ENCODE data around the gene RPA3.

Gene RPA3

DNA sequence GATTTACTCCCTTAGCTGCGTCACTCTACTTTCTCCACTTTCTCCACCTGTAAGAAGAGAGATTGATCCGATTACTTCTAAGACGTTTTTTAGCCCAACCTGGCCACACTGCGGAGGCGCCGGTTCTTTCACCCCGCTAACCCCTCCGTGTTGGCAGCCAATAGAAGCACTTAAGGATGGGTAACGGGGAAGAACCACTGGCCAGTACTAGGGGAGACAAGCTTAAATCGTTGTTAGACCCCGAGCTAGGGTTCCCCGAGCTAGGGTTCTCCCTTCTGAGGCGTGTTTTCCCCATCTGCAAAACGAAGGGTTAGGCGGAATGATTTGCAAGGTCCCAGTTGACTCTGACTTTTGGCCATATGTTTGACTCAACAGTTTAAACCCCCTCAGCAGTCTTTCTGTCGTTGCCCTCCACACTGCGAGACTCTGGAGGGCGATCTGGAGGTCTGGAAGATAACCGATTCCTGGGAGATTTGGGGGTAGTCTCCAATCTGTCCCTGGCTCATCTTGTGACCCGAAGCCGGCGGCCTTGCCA, 77.2 kb downstream of the RPA3 start:
- TF ChIP-seq, protein P1, sequence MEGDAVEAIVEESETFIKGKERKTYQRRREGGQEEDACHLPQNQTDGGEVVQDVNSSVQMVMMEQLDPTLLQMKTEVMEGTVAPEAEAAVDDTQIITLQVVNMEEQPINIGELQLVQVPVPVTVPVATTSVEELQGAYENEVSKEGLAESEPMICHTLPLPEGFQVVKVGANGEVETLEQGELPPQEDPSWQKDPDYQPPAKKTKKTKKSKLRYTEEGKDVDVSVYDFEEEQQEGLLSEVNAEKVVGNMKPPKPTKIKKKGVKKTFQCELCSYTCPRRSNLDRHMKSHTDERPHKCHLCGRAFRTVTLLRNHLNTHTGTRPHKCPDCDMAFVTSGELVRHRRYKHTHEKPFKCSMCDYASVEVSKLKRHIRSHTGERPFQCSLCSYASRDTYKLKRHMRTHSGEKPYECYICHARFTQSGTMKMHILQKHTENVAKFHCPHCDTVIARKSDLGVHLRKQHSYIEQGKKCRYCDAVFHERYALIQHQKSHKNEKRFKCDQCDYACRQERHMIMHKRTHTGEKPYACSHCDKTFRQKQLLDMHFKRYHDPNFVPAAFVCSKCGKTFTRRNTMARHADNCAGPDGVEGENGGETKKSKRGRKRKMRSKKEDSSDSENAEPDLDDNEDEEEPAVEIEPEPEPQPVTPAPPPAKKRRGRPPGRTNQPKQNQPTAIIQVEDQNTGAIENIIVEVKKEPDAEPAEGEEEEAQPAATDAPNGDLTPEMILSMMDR (IDR thresholded peaks at IDR 0.05; ENCODE audit: low read length), result peak; percentile 16; the same call in 1 of the 2 replicates
- TF ChIP-seq EZH2 (IDR thresholded peaks at IDR 0.05; ENCODE audit: borderline replicate concordance, low read length), result no peak
- Histone ChIP-seq H3K36me3 (ENCODE audit: insufficient read depth, low read length) (peaks cover 22% of the 10 kb centered on the region), H2AFZ (ENCODE audit: low read length) (no peak overlapping the region), H3K27ac (ENCODE audit: low read depth, low read length, poor library complexity, severe bottlenecking) (peak overlapping the region; percentile 80), H3K27me3 (ENCODE audit: insufficient read depth, low read length) (no peaks in the 10 kb centered on the region), H3K4me2 (ENCODE audit: low read length) (peak overlapping the region; percentile 87), H3K4me1 (ENCODE audit: insufficient read depth, low read length, severe bottlenecking) (peaks cover 30% of the 10 kb centered on the region), H3K9ac (ENCODE audit: low read length) (peak overlapping the region; percentile 87), H3K4me3 (ENCODE audit: low read depth, low read length, poor library complexity, severe bottlenecking) (peak overlapping the region; percentile 92), H4K20me1 (ENCODE audit: insufficient read depth, low read length) (no peaks in the 10 kb centered on the region), H3K79me2 (ENCODE audit: insufficient read depth, low read length) (peaks cover 24% of the 10 kb centered on the region), H3K9me3 (ENCODE audit: low read length) (no peaks in the 10 kb centered on the region), H3K9me2 (ENCODE audit: low read depth, low read length) (no peaks in the 10 kb centered on the region), H3F3A (ENCODE audit: insufficient read depth, low read length) (no peaks in the 10 kb centered on the region)

DNA sequence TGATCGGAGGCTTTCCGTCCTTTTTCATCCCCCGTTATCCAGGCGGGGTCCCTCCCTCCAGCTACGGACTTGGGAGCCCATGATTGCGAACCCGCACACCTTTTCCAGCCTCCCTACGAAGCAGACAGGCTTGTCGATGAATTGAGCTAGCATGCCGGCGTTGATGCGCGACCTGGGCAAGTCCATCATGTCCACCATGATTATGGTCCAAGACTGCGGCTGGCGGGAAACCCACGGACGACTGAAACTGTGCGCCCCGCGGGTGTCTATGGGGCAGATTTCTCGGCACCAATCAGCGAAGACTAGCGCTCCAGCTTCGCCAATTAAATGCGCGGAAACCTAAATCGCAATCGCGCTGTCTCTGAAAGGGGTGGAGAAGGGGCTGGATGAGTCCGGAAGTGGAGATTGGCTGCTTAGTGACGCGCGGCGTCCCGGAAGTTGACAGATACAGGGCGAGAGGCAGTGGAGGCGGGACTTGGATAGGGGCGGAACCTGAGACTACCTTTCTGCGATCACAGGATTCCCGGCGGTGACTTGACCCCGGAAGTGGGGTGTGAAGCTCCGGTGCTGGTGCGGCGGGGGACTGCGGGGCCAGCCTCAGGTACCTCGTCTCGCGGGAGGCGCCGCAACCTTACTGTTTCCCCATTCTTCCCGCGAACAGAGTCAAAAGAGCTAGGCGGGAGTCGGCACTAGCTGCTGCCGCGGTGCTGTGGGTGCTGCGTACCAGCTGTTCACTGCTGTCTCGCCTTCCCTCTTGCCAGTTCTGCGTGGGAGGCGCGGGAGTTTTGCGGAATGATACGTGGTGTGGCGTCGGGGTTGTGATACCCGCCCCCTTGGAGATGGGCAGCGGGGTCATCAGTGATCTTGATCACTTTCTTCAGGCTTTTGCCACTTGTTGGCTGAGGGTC, 77.9 kb downstream of the RPA3 start, which contains the start of gene UMAD1:
TSS of gene UMAD1 (plus strand) at position 532 of the 908 bp plus-strand sequence. CDS start 32,620 bp downstream, outside the sequence.
- H3K4me3 ChIP-seq (ENCODE audit: low read depth, low read length, poor library complexity, severe bottlenecking), result peak within 1 kb of the TSS; percentile 92
- no peaks in the 10 kb centered on the region for H3F3A ChIP-seq (ENCODE audit: insufficient read depth, low read length)
- no peak within 1 kb of the TSS for H2AFZ ChIP-seq (ENCODE audit: low read length)
- peaks cover 28% of the 10 kb centered on the region for H3K36me3 ChIP-seq (ENCODE audit: insufficient read depth, low read length)
- no peaks in the 10 kb centered on the region for H3K9me2 ChIP-seq (ENCODE audit: low read depth, low read length)
- peaks cover 30% of the 10 kb centered on the region for H3K4me1 ChIP-seq (ENCODE audit: insufficient read depth, low read length, severe bottlenecking)
- no peak for TF ChIP-seq EZH2 (IDR thresholded peaks at IDR 0.05; ENCODE audit: borderline replicate concordance, low read length)
- TF ChIP-seq, protein P1 (IDR thresholded peaks at IDR 0.05; ENCODE audit: low read length), result no peak
- no peaks in the 10 kb centered on the region for H4K20me1 ChIP-seq (ENCODE audit: insufficient read depth, low read length)
- peaks cover 24% of the 10 kb centered on the region for H3K79me2 ChIP-seq (ENCODE audit: insufficient read depth, low read length)
- H3K9ac ChIP-seq (ENCODE audit: low read length), result peak within 1 kb of the TSS; percentile 87
- H3K27ac ChIP-seq (ENCODE audit: low read depth, low read length, poor library complexity, severe bottlenecking), result peak within 1 kb of the TSS; percentile 80
- peak within 1 kb of the TSS; percentile 87 for H3K4me2 ChIP-seq (ENCODE audit: low read length)
- H3K9me3 ChIP-seq (ENCODE audit: low read length), result no peaks in the 10 kb centered on the region
- no peaks in the 10 kb centered on the region for H3K27me3 ChIP-seq (ENCODE audit: insufficient read depth, low read length)

DNA sequence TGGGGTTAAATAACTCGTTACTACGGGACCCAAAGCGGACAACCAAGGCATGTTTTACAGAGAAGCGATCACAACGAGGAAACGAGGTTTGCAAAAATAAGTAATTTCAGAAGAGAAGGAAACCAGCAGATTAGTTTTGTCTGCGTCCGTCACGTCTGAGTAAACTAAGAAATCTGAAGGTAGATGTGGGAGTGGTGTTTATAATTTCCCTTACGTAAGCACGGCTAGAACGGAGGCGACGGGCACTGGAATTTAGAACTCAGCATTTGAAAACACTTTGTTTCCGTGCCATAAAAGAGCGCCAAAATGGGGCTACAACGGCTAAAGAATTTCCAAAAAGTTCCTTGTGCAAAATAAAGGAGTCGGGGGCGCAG, 78.6 kb downstream of the RPA3 start:
- H3K9ac ChIP-seq (ENCODE audit: low read length), result peak overlapping the region; percentile 87
- peaks cover 25% of the 10 kb centered on the region for H3K36me3 ChIP-seq (ENCODE audit: insufficient read depth, low read length)
- no peaks in the 10 kb centered on the region for H3K27me3 ChIP-seq (ENCODE audit: insufficient read depth, low read length)
- TF ChIP-seq, protein P1 (IDR thresholded peaks at IDR 0.05; ENCODE audit: low read length), result no peak
- no peak for TF ChIP-seq EZH2 (IDR thresholded peaks at IDR 0.05; ENCODE audit: borderline replicate concordance, low read length)
- no peaks in the 10 kb centered on the region for H3F3A ChIP-seq (ENCODE audit: insufficient read depth, low read length)
- H2AFZ ChIP-seq (ENCODE audit: low read length), result no peak overlapping the region
- peaks cover 24% of the 10 kb centered on the region for H3K79me2 ChIP-seq (ENCODE audit: insufficient read depth, low read length)
- peak overlapping the region; percentile 92 for H3K4me3 ChIP-seq (ENCODE audit: low read depth, low read length, poor library complexity, severe bottlenecking)
- H4K20me1 ChIP-seq (ENCODE audit: insufficient read depth, low read length), result no peaks in the 10 kb centered on the region
- peak overlapping the region; percentile 82 for H3K4me2 ChIP-seq (ENCODE audit: low read length)
- H3K9me3 ChIP-seq (ENCODE audit: low read length), result no peaks in the 10 kb centered on the region
- no peaks in the 10 kb centered on the region for H3K9me2 ChIP-seq (ENCODE audit: low read depth, low read length)
- H3K27ac ChIP-seq (ENCODE audit: low read depth, low read length, poor library complexity, severe bottlenecking), result peak overlapping the region; percentile 74
- peaks cover 30% of the 10 kb centered on the region for H3K4me1 ChIP-seq (ENCODE audit: insufficient read depth, low read length, severe bottlenecking)

Data from OCI-LY1 (cell line).